Epithelial cell of esophagus (primary cell): ENCODE results near the gene TMOD2.

Experiments used
- DNase-seq: peaks from one replicate; pipeline ENCODE4 v3.0.0; 2010; ENCODE audit warnings: low read depth
- H3K4me3 ChIP-seq: 2 replicates; pipeline ENCODE4 v1.5.1; 2011; ENCODE audit warnings: mild to moderate bottlenecking, low read length, control low read depth
- CTCF ChIP-seq: IDR thresholded peaks from 2 replicates; pipeline ENCODE4 v1.5.1; 2011; ENCODE audit warnings: low read depth, mild to moderate bottlenecking, low read length, control low read depth, inconsistent platforms; ENCODE audit not compliant: insufficient read depth; ENCODE audit errors: missing control alignments

Gene TMOD2

GRCh38 chr15:51750186-51750585, 1.2 kb upstream of the TMOD2 start:
- no peak for TF ChIP-seq CTCF
- no peak for DNase-seq
- no peak overlapping the region for H3K4me3 ChIP-seq

- DNase-seq = peak; percentile 60
- no peak for TF ChIP-seq CTCF
- peak overlapping the region; percentile 56 for H3K4me3 ChIP-seq
These were observed 593 bp downstream of the TMOD2 start for GRCh38 chr15:51751697-51752683.

- H3K4me3 ChIP-seq = no peak overlapping the region
- DNase-seq = no peak
- TF ChIP-seq CTCF = no peak
These were observed 1.5 kb downstream of the TMOD2 start for GRCh38 chr15:51752888-51753287.

GRCh38 chr15:51754267-51754666, 2.9 kb downstream of the TMOD2 start:
- no peak overlapping the region for H3K4me3 ChIP-seq
- no peak for TF ChIP-seq CTCF
- DNase-seq = no peak

GRCh38 chr15:51755790-51756189, 4.4 kb downstream of the TMOD2 start:
- DNase-seq = no peak
- TF ChIP-seq CTCF = no peak
- no peak overlapping the region for H3K4me3 ChIP-seq

GRCh38 chr15:51756482-51756881, 5.1 kb downstream of the TMOD2 start:
- no peak overlapping the region for H3K4me3 ChIP-seq
- no peak for TF ChIP-seq CTCF
- no peak for DNase-seq
